Measurements from ENCODE around the gene AMZ1. TPM values are rescaled to one million over a fixed set of nuclear protein-coding genes. Genes with fewer than 3 reads are reported as not detected.
"Not testable (repeated sequence)": the region's sequence is repeated elsewhere in the genome, so short reads cannot be mapped to it uniquely, and the experiment has no call there.

Gene AMZ1
- polyA plus RNA-seq, 3 donors from 2014 or later = 0.11 TPM; not detected in 2

- Mint-ChIP-seq H3K9me3 (no peaks in the 10 kb centered on the region), H3K27me3 (ENCODE audit: low read depth in 3 of 3) (peaks cover 2 to 8% (median 3%) of the 10 kb centered on the region in 3 donors), H3K4me3 (no peak overlapping the region), H3K27ac (peak overlapping the region in 1 of 6 donors; percentile 15), H3K36me3 (peaks cover 0 to 4% (median 0%) of the 10 kb centered on the region in 3 donors), H3K4me1 (peaks cover 24 to 34% of the 10 kb centered on the region in 2 donors)
- no peak for DNase-seq
These were observed 50.0 kb downstream of the AMZ1 start for GRCh38 chr7:2737771-2738540.

GRCh38 chr7:2738766-2739549, 51.0 kb downstream of the AMZ1 start:
- no peaks in the 10 kb centered on the region for H3K9me3 Mint-ChIP-seq
- H3K27ac Mint-ChIP-seq = no peak overlapping the region
- no peak overlapping the region for H3K4me3 Mint-ChIP-seq
- DNase-seq = no peak
- H3K27me3 Mint-ChIP-seq (ENCODE audit: low read depth in 3 of 3) = peaks cover 2 to 8% (median 3%) of the 10 kb centered on the region in 3 donors
- H3K4me1 Mint-ChIP-seq = peaks cover 18 to 25% of the 10 kb centered on the region in 2 donors
- H3K36me3 Mint-ChIP-seq = peaks cover 0 to 3% (median 0%) of the 10 kb centered on the region in 3 donors

GRCh38 chr7:2743523-2744185, 55.7 kb downstream of the AMZ1 start:
- not testable (repeated sequence) for H3K27me3 Mint-ChIP-seq (ENCODE audit: low read depth in 3 of 3); DNase-seq; H3K27ac Mint-ChIP-seq; H3K4me3 Mint-ChIP-seq; H3K9me3 Mint-ChIP-seq; H3K36me3 Mint-ChIP-seq; H3K4me1 Mint-ChIP-seq

GRCh38 chr7:2748684-2749083, 60.7 kb downstream of the AMZ1 start:
- H3K9me3 Mint-ChIP-seq; H3K27ac Mint-ChIP-seq; H3K27me3 Mint-ChIP-seq (ENCODE audit: low read depth in 3 of 3); H3K36me3 Mint-ChIP-seq; H3K4me1 Mint-ChIP-seq; H3K4me3 Mint-ChIP-seq; DNase-seq: not testable (repeated sequence)

GRCh38 chr7:2750004-2750407, 62.0 kb downstream of the AMZ1 start:
- DNase-seq = no peak
- H3K36me3 Mint-ChIP-seq = peaks cover 0 to under 1% (median 0%) of the 10 kb centered on the region in 3 donors
- H3K4me3 Mint-ChIP-seq = no peak overlapping the region
- no peaks in the 10 kb centered on the region for H3K9me3 Mint-ChIP-seq
- no peaks in the 10 kb centered on the region for H3K27me3 Mint-ChIP-seq (ENCODE audit: low read depth in 3 of 3)
- H3K4me1 Mint-ChIP-seq = no peaks in the 10 kb centered on the region
- H3K27ac Mint-ChIP-seq = no peak overlapping the region

- no peak overlapping the region for H3K27ac Mint-ChIP-seq
- no peak for DNase-seq
- H3K4me3 Mint-ChIP-seq = no peak overlapping the region
- H3K9me3 Mint-ChIP-seq = no peaks in the 10 kb centered on the region
- H3K4me1 Mint-ChIP-seq = no peaks in the 10 kb centered on the region
- H3K36me3 Mint-ChIP-seq = peaks cover 6 to 8% (median 6%) of the 10 kb centered on the region in 3 donors
- H3K27me3 Mint-ChIP-seq (ENCODE audit: low read depth in 3 of 3) = no peaks in the 10 kb centered on the region
These were observed 63.1 kb downstream of the AMZ1 start for GRCh38 chr7:2751086-2751485.

- H3K27me3 Mint-ChIP-seq (ENCODE audit: low read depth in 3 of 3) = peaks cover 0 to 1% (median 0%) of the 10 kb centered on the region in 3 donors
- H3K4me1 Mint-ChIP-seq = peaks cover 2 to 5% of the 10 kb centered on the region in 2 donors
- H3K4me3 Mint-ChIP-seq = no peak overlapping the region
- no peaks in the 10 kb centered on the region for H3K9me3 Mint-ChIP-seq
- no peak overlapping the region for H3K27ac Mint-ChIP-seq
- no peak for DNase-seq
- peaks cover 6 to 8% (median 6%) of the 10 kb centered on the region in 3 donors for H3K36me3 Mint-ChIP-seq
These were observed 65.1 kb downstream of the AMZ1 start for GRCh38 chr7:2753148-2753547.

- Mint-ChIP-seq H3K27ac (no peak overlapping the region), H3K9me3 (no peaks in the 10 kb centered on the region), H3K4me1 (peaks cover 6 to 14% of the 10 kb centered on the region in 2 donors), H3K27me3 (ENCODE audit: low read depth in 3 of 3) (peaks cover 0 to 1% (median 0%) of the 10 kb centered on the region in 3 donors), H3K4me3 (no peak overlapping the region), H3K36me3 (peaks cover 6 to 8% (median 6%) of the 10 kb centered on the region in 3 donors)
- no peak for DNase-seq
These were observed 66.1 kb downstream of the AMZ1 start for GRCh38 chr7:2754086-2754485.

GRCh38 chr7:2754912-2755311, 66.9 kb downstream of the AMZ1 start:
- Mint-ChIP-seq H3K4me1 (peaks cover 13 to 22% of the 10 kb centered on the region in 2 donors), H3K36me3 (peaks cover 6 to 13% (median 6%) of the 10 kb centered on the region in 3 donors), H3K27ac (no peak overlapping the region), H3K4me3 (no peak overlapping the region), H3K9me3 (no peaks in the 10 kb centered on the region), H3K27me3 (ENCODE audit: low read depth in 3 of 3) (peaks cover 0 to 1% (median 0%) of the 10 kb centered on the region in 3 donors)
- DNase-seq = no peak

- no peak for DNase-seq
- peaks cover 0 to 1% (median 0%) of the 10 kb centered on the region in 3 donors for H3K27me3 Mint-ChIP-seq (ENCODE audit: low read depth in 3 of 3)
- H3K27ac Mint-ChIP-seq = no peak overlapping the region
These were observed 67.5 kb downstream of the AMZ1 start for GRCh38 chr7:2755531-2755930.

GRCh38 chr7:2757361-2757903, 69.4 kb downstream of the AMZ1 start:
- Mint-ChIP-seq H3K4me1 (peaks cover 26 to 35% of the 10 kb centered on the region in 2 donors), H3K27me3 (ENCODE audit: low read depth in 3 of 3) (peaks cover 0 to 3% (median 0%) of the 10 kb centered on the region in 3 donors), H3K36me3 (peaks cover 6 to 19% (median 6%) of the 10 kb centered on the region in 3 donors), H3K9me3 (no peaks in the 10 kb centered on the region), H3K4me3 (no peak overlapping the region), H3K27ac (no peak overlapping the region)
- no peak for DNase-seq

More at GRCh38 chr7:2755531-2755930, 67.5 kb downstream of the AMZ1 start:
- H3K9me3 Mint-ChIP-seq = no peaks in the 10 kb centered on the region
- H3K4me3 Mint-ChIP-seq = no peak overlapping the region
- peaks cover 6 to 13% (median 6%) of the 10 kb centered on the region in 3 donors for H3K36me3 Mint-ChIP-seq
- peaks cover 19 to 28% of the 10 kb centered on the region in 2 donors for H3K4me1 Mint-ChIP-seq

GRCh38 chr7:2757904-2758672, 70.1 kb downstream of the AMZ1 start:
- Mint-ChIP-seq H3K36me3 (peaks cover 6 to 20% (median 6%) of the 10 kb centered on the region in 3 donors), H3K9me3 (no peaks in the 10 kb centered on the region), H3K27ac (peak overlapping the region in 2 of 6 donors; percentile 20 to 47), H3K27me3 (ENCODE audit: low read depth in 3 of 3) (peaks cover 0 to 3% (median 0%) of the 10 kb centered on the region in 3 donors), H3K4me3 (peak overlapping the region in 1 of 5 donors; percentile 30), H3K4me1 (peaks cover 26 to 35% of the 10 kb centered on the region in 2 donors)
- peak in 1 of 3 donors; percentile 10 for DNase-seq

Data from immature natural killer cell (primary cell).